ENCODE data around the gene RABGGTA. TPM values are rescaled to one million over a fixed set of nuclear protein-coding genes. Genes with fewer than 3 reads are reported as not detected.

The RABGGTA gene
- total and polyA plus RNA-seq, 9 of the 15 experiments (the other 6 are each of a cell fraction or from before 2014, with no cell fraction given): 4.5 to 24.2 (median 15.5) TPM

DNA sequence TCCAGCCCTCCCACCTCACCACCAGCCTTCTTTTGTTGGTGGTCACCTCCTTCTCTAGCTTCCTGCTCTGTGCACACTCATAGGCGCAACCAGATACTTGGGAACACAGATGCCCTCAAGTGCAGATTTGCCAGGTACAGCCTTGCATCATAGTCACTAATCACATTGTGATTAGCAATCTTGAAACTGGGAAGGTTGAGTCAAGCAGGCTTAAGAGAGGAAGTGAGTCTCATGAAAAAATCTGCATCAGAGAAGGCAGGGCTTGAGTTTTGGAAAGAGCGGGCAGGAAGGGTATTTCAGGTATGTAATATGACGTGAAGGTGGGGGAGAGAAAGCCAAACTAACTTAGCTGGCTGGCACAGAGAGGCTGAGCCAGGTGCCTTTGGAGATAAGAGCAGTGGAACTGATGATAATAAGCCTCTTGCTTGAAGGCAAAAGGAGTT is 2.7 kb upstream of the RABGGTA start (continued):
- TF ChIP-seq, protein P1, sequence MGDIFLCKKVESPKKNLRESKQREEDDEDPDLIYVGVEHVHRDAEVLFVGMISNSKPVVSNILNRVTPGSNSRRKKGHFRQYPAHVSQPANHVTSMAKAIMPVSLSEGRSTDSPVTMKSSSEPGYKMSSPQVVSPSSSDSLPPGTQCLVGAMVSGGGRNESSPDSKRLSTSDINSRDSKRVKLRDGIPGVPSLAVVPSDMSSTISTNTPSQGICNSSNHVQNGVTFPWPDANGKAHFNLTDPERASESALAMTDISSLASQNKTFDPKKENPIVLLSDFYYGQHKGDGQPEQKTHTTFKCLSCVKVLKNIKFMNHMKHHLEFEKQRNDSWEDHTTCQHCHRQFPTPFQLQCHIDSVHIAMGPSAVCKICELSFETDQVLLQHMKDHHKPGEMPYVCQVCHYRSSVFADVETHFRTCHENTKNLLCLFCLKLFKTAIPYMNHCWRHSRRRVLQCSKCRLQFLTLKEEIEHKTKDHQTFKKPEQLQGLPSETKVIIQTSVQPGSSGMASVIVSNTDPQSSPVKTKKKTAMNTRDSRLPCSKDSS (IDR thresholded peaks at IDR 0.05; ENCODE audit: low read depth, partially characterized antibody): no peak
- no peak for TF ChIP-seq ASH1L (IDR thresholded peaks at IDR 0.05; ENCODE audit: borderline replicate concordance, low read depth, partially characterized antibody)
- no peak for TF ChIP-seq CREBBP (IDR thresholded peaks at IDR 0.05; ENCODE audit: low read depth, low read length)
- peak; percentile 48 for TF ChIP-seq NFIC (IDR thresholded peaks at IDR 0.05)
- TF ChIP-seq ETS2 (tag; IDR thresholded peaks at IDR 0.05; ENCODE audit: borderline replicate concordance, poor library complexity, severe bottlenecking): no peak
- TF ChIP-seq, protein P2, sequence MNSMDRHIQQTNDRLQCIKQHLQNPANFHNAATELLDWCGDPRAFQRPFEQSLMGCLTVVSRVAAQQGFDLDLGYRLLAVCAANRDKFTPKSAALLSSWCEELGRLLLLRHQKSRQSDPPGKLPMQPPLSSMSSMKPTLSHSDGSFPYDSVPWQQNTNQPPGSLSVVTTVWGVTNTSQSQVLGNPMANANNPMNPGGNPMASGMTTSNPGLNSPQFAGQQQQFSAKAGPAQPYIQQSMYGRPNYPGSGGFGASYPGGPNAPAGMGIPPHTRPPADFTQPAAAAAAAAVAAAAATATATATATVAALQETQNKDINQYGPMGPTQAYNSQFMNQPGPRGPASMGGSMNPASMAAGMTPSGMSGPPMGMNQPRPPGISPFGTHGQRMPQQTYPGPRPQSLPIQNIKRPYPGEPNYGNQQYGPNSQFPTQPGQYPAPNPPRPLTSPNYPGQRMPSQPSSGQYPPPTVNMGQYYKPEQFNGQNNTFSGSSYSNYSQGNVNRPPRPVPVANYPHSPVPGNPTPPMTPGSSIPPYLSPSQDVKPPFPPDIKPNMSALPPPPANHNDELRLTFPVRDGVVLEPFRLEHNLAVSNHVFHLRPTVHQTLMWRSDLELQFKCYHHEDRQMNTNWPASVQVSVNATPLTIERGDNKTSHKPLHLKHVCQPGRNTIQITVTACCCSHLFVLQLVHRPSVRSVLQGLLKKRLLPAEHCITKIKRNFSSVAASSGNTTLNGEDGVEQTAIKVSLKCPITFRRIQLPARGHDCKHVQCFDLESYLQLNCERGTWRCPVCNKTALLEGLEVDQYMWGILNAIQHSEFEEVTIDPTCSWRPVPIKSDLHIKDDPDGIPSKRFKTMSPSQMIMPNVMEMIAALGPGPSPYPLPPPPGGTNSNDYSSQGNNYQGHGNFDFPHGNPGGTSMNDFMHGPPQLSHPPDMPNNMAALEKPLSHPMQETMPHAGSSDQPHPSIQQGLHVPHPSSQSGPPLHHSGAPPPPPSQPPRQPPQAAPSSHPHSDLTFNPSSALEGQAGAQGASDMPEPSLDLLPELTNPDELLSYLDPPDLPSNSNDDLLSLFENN (IDR thresholded peaks at IDR 0.05; ENCODE audit: low read depth in 2 of 2, low read length in 2 of 2): no peak
- TF ChIP-seq ZNF695 (CRISPR knock-in tag; IDR thresholded peaks at IDR 0.05): no peak
- no peak for TF ChIP-seq TARDBP (IDR thresholded peaks at IDR 0.05)
- TF ChIP-seq ZNF354B (CRISPR knock-in tag; IDR thresholded peaks at IDR 0.05): no peak
- TF ChIP-seq, protein P3, sequence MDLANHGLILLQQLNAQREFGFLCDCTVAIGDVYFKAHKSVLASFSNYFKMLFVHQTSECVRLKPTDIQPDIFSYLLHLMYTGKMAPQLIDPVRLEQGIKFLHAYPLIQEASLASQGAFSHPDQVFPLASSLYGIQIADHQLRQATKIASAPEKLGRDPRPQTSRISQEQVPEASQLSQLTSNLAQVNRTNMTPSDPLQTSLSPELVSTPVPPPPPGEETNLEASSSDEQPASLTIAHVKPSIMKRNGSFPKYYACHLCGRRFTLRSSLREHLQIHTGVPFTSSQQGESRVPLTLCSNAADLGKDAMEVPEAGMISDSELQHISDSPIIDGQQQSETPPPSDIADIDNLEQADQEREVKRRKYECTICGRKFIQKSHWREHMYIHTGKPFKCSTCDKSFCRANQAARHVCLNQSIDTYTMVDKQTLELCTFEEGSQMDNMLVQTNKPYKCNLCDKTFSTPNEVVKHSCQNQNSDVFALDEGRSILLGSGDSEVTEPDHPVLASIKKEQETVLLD (IDR thresholded peaks at IDR 0.05): no peak
- TF ChIP-seq BRCA1 (IDR thresholded peaks at IDR 0.05): no peak
- TF ChIP-seq BRCA1 (CRISPR knock-in tag; IDR thresholded peaks at IDR 0.05): no peak
- no peak for TF ChIP-seq NFXL1 (CRISPR knock-in tag; IDR thresholded peaks at IDR 0.05)
- no peak for TF ChIP-seq FOXJ2 (tag; IDR thresholded peaks at IDR 0.05)
- TF ChIP-seq, protein P4, sequence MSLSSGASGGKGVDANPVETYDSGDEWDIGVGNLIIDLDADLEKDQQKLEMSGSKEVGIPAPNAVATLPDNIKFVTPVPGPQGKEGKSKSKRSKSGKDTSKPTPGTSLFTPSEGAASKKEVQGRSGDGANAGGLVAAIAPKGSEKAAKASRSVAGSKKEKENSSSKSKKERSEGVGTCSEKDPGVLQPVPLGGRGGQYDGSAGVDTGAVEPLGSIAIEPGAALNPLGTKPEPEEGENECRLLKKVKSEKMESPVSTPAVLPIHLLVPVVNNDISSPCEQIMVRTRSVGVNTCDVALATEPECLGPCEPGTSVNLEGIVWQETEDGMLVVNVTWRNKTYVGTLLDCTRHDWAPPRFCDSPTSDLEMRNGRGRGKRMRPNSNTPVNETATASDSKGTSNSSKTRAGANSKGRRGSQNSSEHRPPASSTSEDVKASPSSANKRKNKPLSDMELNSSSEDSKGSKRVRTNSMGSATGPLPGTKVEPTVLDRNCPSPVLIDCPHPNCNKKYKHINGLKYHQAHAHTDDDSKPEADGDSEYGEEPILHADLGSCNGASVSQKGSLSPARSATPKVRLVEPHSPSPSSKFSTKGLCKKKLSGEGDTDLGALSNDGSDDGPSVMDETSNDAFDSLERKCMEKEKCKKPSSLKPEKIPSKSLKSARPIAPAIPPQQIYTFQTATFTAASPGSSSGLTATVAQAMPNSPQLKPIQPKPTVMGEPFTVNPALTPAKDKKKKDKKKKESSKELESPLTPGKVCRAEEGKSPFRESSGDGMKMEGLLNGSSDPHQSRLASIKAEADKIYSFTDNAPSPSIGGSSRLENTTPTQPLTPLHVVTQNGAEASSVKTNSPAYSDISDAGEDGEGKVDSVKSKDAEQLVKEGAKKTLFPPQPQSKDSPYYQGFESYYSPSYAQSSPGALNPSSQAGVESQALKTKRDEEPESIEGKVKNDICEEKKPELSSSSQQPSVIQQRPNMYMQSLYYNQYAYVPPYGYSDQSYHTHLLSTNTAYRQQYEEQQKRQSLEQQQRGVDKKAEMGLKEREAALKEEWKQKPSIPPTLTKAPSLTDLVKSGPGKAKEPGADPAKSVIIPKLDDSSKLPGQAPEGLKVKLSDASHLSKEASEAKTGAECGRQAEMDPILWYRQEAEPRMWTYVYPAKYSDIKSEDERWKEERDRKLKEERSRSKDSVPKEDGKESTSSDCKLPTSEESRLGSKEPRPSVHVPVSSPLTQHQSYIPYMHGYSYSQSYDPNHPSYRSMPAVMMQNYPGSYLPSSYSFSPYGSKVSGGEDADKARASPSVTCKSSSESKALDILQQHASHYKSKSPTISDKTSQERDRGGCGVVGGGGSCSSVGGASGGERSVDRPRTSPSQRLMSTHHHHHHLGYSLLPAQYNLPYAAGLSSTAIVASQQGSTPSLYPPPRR (CRISPR knock-in tag; IDR thresholded peaks at IDR 0.05; ENCODE audit: borderline replicate concordance): no peak
- no peak for TF ChIP-seq CSDE1 (IDR thresholded peaks at IDR 0.05)
- TF ChIP-seq NFATC3 (IDR thresholded peaks at IDR 0.05): no peak
- no peak for TF ChIP-seq POLR2A (conservative IDR thresholded peaks at IDR 0.05)
- no peak for TF ChIP-seq MAFF (IDR thresholded peaks at IDR 0.05; ENCODE audit: low read length)
- TF ChIP-seq CBFB (CRISPR knock-in tag; IDR thresholded peaks at IDR 0.05): no peak

Measured in K562 (cell line).